Suppressor macrophage treated with lipopolysaccharide for 1 hour (primary cell): ENCODE measurements around the gene FOSL1.

Experiments used
- DNase-seq, 3 donors: peaks; one replicate each; pipeline ENCODE4 v3.0.0-alpha.2; 2020 to 2022

FOSL1 gene

GRCh38 chr11:65873318-65874156 is 26.7 kb downstream of the FOSL1 start:
- peak; percentile 95 to 99 (median 97) for DNase-seq

DNA sequence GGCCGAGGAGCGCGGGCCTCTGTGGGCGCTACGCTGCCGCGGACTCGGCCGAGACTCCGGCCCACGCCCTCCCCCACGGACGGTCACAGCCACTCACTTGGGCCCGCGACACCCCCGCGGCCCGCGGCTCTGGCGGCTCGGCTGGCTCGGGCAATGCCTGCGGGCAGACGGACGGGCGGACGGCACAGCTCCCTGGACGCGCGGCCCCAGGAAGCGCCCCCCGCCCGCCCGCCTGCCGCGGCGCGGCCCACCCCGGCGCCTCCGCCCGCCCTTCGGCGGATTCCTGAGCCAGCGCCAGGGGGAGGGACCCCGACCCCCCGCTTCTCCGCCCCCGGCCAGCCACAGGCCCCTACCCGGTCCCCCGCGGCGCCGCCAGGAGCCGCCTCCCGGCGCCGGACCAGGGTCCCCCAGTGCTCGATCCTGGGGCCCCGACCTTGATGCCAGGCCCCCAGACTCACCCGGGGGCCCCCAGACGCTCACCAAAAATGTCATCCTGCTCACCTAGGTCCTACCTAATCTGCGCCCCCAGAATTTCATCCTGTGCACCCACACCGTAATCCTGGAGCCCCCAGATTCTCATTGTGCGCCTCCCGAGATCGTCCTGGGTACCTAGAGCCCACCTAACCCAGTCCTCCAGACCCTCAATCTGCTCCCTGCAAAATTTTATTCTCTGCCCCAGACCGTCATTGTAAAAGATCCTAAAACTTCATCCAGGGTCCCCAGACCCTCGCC is 27.4 kb downstream of the FOSL1 start, which contains the start of gene EFEMP2:
EFEMP2 (minus strand) TSS at position 215 of the 732 bp plus-strand sequence. CDS start 446 bp downstream, outside the sequence.
- DNase-seq: peak in 2 of 3 donors; percentile 52 to 62

- DNase-seq: no peak
These were observed 28.2 kb downstream of the FOSL1 start for GRCh38 chr11:65871811-65872548.

DNA sequence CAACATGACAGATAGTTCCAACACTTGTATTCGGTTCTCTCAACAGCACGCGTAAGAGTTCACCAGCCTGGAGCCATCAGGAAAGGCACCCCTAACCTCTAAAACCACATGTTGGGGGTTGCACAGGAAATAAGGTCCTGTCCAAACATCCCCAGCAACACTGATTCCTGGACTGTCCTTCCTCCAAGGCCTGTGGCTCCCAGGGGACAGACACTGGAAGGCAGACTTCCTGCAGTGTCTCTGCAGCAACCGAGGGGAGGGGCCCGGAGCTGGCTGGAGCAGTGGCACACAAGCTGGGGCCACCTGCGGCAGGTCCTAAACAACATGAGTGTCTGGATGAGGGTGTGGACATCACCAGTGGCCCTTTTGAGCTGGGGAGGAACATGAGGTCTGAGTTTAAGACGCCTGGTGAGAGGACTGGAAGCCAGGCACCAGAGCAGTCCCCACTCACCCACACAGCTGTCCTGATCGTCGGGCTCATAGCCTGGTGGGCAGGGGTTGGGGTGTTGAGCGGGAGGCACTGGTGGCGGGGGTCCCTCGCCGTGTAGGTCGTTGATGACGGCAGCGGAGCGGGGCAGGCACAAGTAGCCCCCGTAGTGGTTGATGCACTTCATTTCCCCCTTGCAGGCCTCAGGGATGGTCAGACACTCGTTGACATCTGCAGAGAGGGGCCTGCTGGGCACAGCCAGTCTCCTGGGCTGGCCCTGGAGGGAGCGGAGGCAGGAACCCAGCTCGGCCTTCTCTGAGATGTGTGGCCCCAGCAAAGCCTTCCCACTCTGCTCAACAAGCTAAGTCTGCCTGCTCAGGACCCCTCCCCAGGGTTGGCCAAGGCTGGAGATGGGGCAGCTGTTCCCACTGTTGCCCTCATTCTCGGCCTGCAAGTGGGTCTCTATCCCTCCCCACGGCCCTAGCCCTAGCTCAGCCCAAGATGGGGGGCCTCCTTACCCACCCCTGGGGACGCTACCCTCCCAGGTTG is 29.2 kb downstream of the FOSL1 start:
- DNase-seq: no peak

- no peak for DNase-seq
These were observed 29.9 kb downstream of the FOSL1 start for GRCh38 chr11:65870307-65870658.

GRCh38 chr11:65869643-65870306 is 30.4 kb downstream of the FOSL1 start:
- no peak for DNase-seq

DNA sequence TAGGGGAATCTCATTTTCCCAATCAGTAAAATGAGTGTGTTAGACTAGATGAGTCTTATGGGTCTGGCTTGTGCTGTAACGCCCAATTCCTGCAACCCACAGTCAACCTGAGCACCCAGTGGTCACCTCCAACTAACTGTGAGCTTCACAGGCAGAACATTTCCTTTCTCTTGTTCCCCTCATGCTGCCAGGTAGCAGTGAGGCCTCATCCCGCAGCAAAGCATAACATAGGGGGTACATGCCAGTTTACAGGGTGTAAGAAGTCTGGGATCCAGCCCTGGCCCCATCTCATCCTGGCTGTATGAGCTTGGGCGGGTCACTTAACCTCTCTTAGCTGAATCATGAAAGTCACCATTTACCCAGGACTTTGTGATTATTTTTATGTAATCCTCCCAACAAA is 31.3 kb downstream of the FOSL1 start:
- DNase-seq: no peak

GRCh38 chr11:65868076-65868667 is 32.0 kb downstream of the FOSL1 start:
- DNase-seq: no peak

- DNase-seq: peak in 1 of 3 donors; percentile 52
These were observed 32.7 kb downstream of the FOSL1 start for GRCh38 chr11:65867284-65868071.

GRCh38 chr11:65866509-65867283 is 33.5 kb downstream of the FOSL1 start:
- no peak for DNase-seq

DNA sequence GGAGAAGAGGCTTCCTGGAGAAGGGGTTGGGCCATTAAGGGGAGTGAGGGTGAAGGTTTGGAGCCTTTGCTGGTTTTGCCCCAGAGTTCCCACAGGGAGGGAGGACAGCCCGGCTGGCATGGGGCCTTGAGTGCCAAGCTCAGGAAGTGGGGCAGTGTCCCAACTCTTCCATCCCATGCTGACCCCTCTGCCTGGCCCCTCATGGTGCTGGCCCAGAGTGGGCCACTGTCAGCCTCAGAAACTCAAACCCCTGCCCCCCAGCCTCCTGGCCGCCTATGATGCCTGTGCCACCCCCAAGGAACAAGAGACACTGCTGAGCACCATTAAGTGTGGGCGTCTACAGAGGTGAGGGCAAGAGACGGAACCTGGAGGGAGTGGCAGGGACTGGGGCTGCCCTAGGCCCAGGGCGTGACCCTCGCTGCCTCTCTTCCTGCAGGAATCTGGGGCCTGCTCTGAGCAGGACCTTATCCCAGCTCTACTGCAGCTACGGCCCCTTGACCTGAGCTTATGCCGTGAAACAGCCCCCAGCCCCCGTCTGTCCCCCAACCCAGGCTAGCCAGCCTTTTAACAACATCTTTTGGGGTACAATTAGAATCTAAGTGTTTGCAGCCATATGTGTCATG is 34.5 kb downstream of the FOSL1 start:
- DNase-seq: no peak

DNA sequence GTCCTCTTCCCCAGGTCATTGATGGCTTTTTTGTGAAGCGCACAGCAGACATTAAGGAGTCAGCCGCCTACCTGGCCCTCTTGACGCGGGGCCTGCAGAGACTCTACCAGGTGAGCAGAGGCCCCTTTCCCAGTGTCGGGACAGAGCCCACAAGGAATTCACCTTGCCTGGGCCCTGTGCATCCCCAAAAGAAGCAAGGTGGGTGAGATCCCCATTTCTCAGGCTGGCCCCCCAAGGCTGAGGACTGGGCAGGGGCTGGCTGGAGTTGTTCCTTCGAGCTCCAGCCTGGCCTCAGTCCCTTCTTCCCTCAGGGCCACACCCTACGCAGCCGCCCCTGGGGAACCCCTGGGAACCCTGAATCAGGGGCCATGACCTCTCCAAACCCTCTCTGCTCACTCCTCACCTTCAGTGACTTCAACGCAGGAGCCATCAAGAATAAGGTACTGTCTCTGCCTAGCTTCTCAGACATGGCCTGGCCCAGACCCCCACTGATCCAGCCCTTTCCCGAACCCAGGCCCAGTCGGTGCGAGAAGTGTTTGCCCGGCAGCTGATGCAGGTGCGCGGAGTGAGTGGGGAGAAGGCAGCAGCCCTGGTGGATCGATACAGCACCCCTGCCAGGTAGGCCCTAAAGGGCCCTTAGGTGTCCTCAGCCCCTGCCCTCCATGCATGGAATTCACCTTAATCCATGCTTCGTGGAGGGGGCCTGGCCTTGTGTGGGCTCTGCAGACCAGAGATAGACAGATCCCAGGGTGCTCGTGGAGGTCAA is 35.3 kb downstream of the FOSL1 start:
- DNase-seq: no peak

GRCh38 chr11:65863889-65864705 is 36.1 kb downstream of the FOSL1 start:
- no peak for DNase-seq

DNA sequence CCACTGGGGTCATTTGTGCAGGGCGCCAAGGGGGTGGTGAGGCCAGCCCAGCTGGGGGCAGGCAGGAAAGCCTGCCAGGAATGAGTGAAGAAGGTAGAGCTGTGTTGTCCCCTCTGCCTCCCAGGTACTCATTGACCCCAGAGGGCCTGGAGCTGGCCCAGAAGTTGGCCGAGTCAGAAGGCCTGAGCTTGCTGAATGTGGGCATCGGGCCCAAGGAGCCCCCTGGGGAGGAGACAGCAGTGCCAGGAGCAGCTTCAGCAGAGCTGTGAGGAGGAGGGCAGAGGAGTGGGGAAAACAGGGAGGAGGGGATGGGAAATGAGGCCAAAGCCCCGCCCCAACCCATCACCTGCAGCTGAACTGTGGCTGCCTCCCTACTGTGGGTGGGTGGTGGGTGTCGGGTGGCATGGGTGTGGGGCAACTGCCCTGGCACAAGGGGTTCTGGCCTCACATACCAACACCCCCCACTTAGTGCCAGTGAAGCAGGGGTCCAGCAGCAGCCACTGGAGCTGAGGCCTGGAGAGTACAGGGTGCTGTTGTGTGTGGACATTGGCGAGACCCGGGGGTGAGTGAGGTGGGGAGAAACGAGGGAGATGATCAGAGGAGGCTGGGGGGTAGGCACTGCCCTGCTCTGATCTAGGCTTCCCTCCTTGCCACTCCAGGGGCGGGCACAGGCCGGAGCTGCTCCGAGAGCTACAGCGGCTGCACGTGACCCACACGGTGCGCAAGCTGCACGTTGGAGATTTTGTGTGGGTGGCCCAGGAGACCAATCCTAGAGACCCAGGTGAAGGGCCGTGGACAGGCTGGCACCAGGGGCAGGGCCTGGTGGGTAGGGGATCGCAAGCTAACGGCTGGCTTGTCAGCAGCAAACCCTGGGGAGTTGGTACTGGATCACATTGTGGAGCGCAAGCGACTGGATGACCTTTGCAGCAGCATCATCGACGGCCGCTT is 37.0 kb downstream of the FOSL1 start:
- no peak for DNase-seq

- DNase-seq: no peak
These were observed 37.9 kb downstream of the FOSL1 start for GRCh38 chr11:65862191-65862735.
